GM12874 (cell line): ENCODE results near the gene NOL4L.

Experiments used
- CTCF ChIP-seq: IDR thresholded peaks from 2 replicates; pipeline ENCODE4 v1.5.1; 2011; ENCODE audit warnings: low read depth, mild to moderate bottlenecking, control low read depth, low read length, moderate library complexity; ENCODE audit not compliant: insufficient read depth

NOL4L gene

DNA sequence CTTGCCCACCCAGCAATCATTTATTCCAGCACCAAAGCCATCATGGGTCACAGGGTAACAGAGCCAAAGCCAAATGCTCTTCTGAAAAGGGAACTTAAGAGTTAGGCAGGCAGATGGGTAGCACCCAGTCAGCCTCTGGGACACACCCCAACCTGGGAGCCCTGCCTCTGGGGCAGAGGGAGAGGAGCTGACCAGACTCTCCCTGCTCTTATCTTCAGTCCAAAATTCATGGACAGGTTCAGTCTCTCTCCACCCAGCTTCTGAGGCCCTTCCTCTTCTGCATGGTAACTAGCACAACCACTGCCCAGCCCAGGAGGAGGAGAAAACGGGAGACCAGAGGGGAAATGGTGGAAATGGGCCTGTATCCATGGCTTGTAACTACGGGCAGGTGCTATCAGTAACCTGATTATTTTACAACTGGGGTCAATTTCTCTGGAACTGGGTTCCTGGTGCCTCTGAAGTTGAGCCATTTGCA is 105.4 kb downstream of the NOL4L start:
- no peak for TF ChIP-seq CTCF

GRCh38 chr20:32479012-32479411 is 106.1 kb downstream of the NOL4L start:
- no peak for TF ChIP-seq CTCF

- no peak for TF ChIP-seq CTCF
Measured at GRCh38 chr20:32478576-32478975, 106.6 kb downstream of the NOL4L start.

DNA sequence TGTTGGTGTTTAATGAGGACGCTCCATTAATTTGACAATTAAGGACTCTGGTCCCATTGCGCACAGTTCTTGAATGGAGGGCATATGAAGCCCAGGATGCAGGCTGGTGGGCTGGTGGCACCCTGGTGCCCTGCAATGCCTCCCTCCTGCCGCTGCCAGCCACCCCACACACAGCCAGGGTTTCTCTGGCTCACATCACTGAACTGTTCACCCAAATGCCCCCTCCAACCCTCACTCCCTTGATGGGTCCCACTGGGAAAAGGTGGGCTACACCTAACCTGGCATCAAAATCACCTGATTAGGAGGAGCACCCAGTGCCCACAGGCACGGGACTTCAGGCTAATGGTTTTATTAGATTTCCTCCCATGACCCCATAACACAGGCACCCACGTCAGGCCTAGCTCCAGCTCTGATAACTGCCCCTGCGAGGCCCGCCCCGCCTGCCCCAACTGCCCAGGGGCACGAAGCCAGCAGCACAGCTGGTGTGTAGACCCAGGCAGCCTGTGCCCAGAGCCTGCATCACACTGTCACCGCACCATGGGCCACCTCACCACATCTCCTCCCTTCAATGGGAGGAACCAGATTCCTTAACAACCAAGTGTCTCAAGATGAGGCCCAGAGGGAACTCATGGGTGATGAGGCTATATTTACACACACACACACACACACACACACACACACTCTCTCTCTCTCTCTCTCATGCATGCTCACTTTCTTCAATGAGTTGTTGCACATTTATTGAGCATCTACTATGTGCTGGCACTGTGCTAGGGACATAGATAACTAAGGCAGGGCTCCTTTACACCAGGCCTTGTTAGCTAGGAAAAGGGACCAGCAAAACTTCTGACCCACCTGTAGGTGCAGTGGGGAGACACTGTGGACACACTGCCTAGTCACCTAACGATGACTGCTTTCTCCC is 107.3 kb downstream of the NOL4L start:
- TF ChIP-seq CTCF: no peak

DNA sequence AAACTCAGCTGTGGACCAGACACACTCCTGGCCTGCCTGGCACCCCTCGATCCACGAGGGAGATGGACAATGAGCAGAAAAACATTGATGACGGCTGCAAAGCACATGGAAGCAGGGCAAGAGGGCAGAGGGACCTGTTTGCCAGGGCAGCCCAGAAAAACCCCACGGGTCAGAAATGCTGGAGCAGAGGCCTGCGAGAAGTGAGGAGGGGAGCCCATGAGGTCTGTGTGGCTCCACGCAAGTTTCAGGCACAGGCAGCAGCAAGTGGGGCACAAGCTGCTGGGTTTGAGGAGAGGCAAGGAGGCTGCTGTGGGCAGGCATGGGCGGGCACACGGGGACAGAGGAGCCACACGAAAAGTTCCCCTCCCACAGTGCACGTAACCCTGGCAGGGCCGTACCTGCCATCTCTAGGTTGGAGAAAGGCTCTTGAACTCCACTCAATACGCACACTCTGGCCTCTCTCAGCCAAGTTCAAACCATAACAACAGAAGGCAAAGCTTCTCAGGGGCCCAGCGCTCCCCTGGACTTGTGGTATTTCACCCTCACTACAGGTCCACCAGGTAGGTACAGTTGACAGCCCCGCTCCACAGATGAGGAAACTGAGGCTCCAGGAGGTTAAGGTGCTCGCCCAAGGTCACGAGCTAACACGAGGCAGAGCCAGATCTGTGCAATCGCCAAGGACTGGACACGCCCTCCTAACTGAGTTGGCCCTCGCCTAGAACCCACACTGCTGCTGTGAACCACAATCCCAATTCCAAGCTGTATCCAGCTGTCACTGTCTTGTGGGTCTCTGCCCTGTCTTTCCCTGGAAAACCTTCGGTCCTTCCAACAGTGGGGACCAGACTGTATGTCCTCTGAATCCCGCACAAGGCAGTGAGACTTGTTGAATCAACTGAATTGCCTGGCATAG is 108.2 kb downstream of the NOL4L start:
- TF ChIP-seq CTCF: no peak

DNA sequence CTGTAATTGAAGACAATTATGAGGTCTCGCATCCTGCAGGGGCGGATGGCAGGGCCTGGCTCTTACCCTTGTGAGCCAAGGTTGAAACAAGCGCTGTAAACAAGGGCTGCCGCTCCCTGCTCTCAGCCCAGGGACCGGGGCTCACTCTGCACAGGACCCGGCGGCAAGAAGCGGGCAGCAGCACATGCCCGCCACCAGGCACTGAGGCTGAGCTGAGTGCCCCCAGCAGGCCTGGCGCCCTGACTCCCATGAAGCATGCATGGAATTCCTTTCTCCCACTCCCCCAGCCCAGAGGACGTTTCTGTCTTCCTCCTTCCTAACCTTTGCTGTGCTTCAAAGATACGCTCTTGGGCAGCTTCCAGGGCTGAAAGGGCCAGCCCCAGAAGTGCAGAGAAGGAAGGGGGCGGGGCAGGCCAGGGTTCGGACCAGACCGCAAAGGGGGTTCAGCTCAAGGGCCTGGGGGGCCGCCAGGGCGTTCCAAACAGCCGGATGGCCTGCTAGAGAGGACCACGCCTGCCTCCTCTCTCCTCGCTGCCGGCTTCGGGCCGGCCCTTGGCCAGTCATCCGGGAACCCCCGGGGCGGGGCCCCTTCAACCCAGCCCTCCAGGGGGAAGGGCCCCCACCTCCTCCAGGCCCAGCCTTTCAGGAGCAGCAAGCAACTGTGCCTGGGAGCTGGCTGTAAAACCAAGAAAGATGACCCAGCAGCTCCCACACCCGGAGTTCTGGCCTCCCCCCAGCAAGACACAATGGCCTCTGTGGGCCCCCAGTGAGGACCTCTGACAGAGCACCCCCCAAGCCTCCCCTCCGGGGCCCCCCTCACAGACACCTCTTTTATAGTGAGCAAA is 109.9 kb downstream of the NOL4L start:
- TF ChIP-seq CTCF: no peak
